ENCODE data around the gene PCDHA8. TPM values are rescaled to one million over a fixed set of nuclear protein-coding genes. Genes with fewer than 3 reads are reported as not detected.
"Not testable (repeated sequence)": the region's sequence is repeated elsewhere in the genome, so short reads cannot be mapped to it uniquely, and the experiment has no call there.

The PCDHA8 gene
- total RNA-seq, 1 experiment from 2014 or later = 0.10 TPM

GRCh38 chr5:140821375-140822280, 19.4 kb upstream of the PCDHA8 start, which contains the start of gene PCDHA5:
TSS of gene PCDHA5 (plus strand) at chr5:140821613.
- no peaks in the 10 kb centered on the region for H3K4me1 ChIP-seq (ENCODE audit: control insufficient read depth, insufficient read depth, low read length)
- POLR2A ChIA-PET = no interaction called here
- CTCF ChIA-PET = interaction anchor here (0.6 kb wide), 1 partner anchor 680 kb away, joined by 3 read pairs; no protein-coding TSS in a partner anchor
- peak; percentile 51 for TF ChIP-seq CTCF (IDR thresholded peaks at IDR 0.05)
- TF ChIP-seq, protein P1, sequence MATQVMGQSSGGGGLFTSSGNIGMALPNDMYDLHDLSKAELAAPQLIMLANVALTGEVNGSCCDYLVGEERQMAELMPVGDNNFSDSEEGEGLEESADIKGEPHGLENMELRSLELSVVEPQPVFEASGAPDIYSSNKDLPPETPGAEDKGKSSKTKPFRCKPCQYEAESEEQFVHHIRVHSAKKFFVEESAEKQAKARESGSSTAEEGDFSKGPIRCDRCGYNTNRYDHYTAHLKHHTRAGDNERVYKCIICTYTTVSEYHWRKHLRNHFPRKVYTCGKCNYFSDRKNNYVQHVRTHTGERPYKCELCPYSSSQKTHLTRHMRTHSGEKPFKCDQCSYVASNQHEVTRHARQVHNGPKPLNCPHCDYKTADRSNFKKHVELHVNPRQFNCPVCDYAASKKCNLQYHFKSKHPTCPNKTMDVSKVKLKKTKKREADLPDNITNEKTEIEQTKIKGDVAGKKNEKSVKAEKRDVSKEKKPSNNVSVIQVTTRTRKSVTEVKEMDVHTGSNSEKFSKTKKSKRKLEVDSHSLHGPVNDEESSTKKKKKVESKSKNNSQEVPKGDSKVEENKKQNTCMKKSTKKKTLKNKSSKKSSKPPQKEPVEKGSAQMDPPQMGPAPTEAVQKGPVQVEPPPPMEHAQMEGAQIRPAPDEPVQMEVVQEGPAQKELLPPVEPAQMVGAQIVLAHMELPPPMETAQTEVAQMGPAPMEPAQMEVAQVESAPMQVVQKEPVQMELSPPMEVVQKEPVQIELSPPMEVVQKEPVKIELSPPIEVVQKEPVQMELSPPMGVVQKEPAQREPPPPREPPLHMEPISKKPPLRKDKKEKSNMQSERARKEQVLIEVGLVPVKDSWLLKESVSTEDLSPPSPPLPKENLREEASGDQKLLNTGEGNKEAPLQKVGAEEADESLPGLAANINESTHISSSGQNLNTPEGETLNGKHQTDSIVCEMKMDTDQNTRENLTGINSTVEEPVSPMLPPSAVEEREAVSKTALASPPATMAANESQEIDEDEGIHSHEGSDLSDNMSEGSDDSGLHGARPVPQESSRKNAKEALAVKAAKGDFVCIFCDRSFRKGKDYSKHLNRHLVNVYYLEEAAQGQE (IDR thresholded peaks at IDR 0.05; ENCODE audit: insufficient read depth in 1 of 2, low read depth in 2 of 2, low read length in 1 of 2) = no peak
- TF ChIP-seq POLR2AphosphoS5 (IDR thresholded peaks at IDR 0.05; ENCODE audit: low read depth, low read length) = no peak
- no peak for TF ChIP-seq SIN3A (IDR thresholded peaks at IDR 0.05; ENCODE audit: borderline replicate concordance, insufficient read depth, low read depth, low read length)
- ATAC-seq = no peak
- in situ Hi-C loops (cut with HindIII; ENCODE audit: low pct_unique_long_range_greater_than_20kb, low sequenced_read_pairs) (no loop called here), intact Hi-C loops (cut with micrococcal nuclease; ENCODE audit: unreplicated experiment) (no loop called here)
- H3K36me3 ChIP-seq (ENCODE audit: control insufficient read depth, insufficient read depth, low read length) = no peaks in the 10 kb centered on the region
- 0 out of 2 replicates have a peak, but pooled peaks cover 6% of the 10 kb centered on the region for H3K9me3 ChIP-seq (ENCODE audit: control insufficient read depth, insufficient read depth, low read depth, low read length)
- H3K27me3 ChIP-seq (ENCODE audit: control insufficient read depth, insufficient read depth, low read length) = no peaks in the 10 kb centered on the region
- H3K4me3 ChIP-seq (ENCODE audit: low read depth in 2 of 2, low read length in 2 of 2) = no peak within 1 kb of the TSS
- no TSS peak for BruUV-seq (replicated peaks)
- no peak for DNase-seq (ENCODE audit: low read depth, low spot score)
- no peak within 1 kb of the TSS for H3K27ac ChIP-seq (ENCODE audit: low read length)

GRCh38 chr5:140822281-140822629, 18.7 kb upstream of the PCDHA8 start:
- ChIA-PET POLR2A (no interaction called here), CTCF (no interaction called here)
- no peak for DNase-seq (ENCODE audit: low read depth, low spot score)
- in situ Hi-C loops (cut with HindIII; ENCODE audit: low pct_unique_long_range_greater_than_20kb, low sequenced_read_pairs) = no loop called here
- intact Hi-C loops (cut with micrococcal nuclease; ENCODE audit: unreplicated experiment) = no loop called here
- no peaks in the 10 kb centered on the region for H3K36me3 ChIP-seq (ENCODE audit: control insufficient read depth, insufficient read depth, low read length)
- TF ChIP-seq, protein P1 (IDR thresholded peaks at IDR 0.05; ENCODE audit: insufficient read depth in 1 of 2, low read depth in 2 of 2, low read length in 1 of 2) = no peak
- TF ChIP-seq POLR2AphosphoS5 (IDR thresholded peaks at IDR 0.05; ENCODE audit: low read depth, low read length) = no peak
- TF ChIP-seq TCF7L2 (IDR thresholded peaks at IDR 0.05; ENCODE audit: low read depth, low read length) = no peak
- peak; percentile 20; the same call in 1 of the 2 replicates for TF ChIP-seq CTCF (IDR thresholded peaks at IDR 0.05)
- ATAC-seq = no peak
- 0 out of 2 replicates have a peak, but pooled peaks cover 6% of the 10 kb centered on the region for H3K9me3 ChIP-seq (ENCODE audit: control insufficient read depth, insufficient read depth, low read depth, low read length)
- BruUV-seq (replicated peaks) = no TSS peak
- no peak overlapping the region for H3K27ac ChIP-seq (ENCODE audit: low read length)
- no peaks in the 10 kb centered on the region for H3K27me3 ChIP-seq (ENCODE audit: control insufficient read depth, insufficient read depth, low read length)
- H3K4me1 ChIP-seq (ENCODE audit: control insufficient read depth, insufficient read depth, low read length) = no peaks in the 10 kb centered on the region
- no peak overlapping the region for H3K4me3 ChIP-seq (ENCODE audit: low read depth in 2 of 2, low read length in 2 of 2)

GRCh38 chr5:140822969-140823368, 18.0 kb upstream of the PCDHA8 start:
- CTCF ChIA-PET, ATAC-seq: not testable (repeated sequence)

More at GRCh38 chr5:140822969-140823368, 18.0 kb upstream of the PCDHA8 start:
- intact Hi-C loops (cut with micrococcal nuclease; ENCODE audit: unreplicated experiment); H3K27me3 ChIP-seq (ENCODE audit: control insufficient read depth, insufficient read depth, low read length); POLR2A ChIA-PET; H3K4me3 ChIP-seq (ENCODE audit: low read depth in 2 of 2, low read length in 2 of 2); BruUV-seq (replicated peaks); H3K9me3 ChIP-seq (ENCODE audit: control insufficient read depth, insufficient read depth, low read depth, low read length); H3K27ac ChIP-seq (ENCODE audit: low read length); DNase-seq (ENCODE audit: low read depth, low spot score); in situ Hi-C loops (cut with HindIII; ENCODE audit: low pct_unique_long_range_greater_than_20kb, low sequenced_read_pairs); H3K36me3 ChIP-seq (ENCODE audit: control insufficient read depth, insufficient read depth, low read length); H3K4me1 ChIP-seq (ENCODE audit: control insufficient read depth, insufficient read depth, low read length): not testable (repeated sequence)
